WTC11 (cell line): ENCODE results near the gene ST6GALNAC3. TPM values are rescaled to one million over a fixed set of nuclear protein-coding genes. Genes with fewer than 3 reads are reported as not detected.

Source experiments
- ATAC-seq: fragments of 200-7000 bp; cut with Tn5 transposase; 2 replicates; pipeline ENCODE4 v1.10.0; 2021; ENCODE audit warnings: mild to moderate bottlenecking, moderate library complexity
- CTCF ChIA-PET: fragments of 300-600 bp; sonication (Branson Sonifier 250); formaldehyde crosslinking; loops from one replicate; lab custom pipeline; 2021; ENCODE audit warnings: antibody characterized with exemption; lab: Charles Lee
- POLR2A ChIA-PET: fragments of 350-600 bp; sonication (Branson Sonifier 250); formaldehyde crosslinking; loops from one replicate; lab custom pipeline; 2021; ENCODE audit warnings: antibody characterized with exemption; lab: Charles Lee
- DNase-seq: peaks from one replicate; pipeline ENCODE4 v3.0.0; 2021; ENCODE audit warnings: low spot score
- H3K27ac Mint-ChIP-seq: 2 replicates; pipeline ENCODE4 v1.8.0; 2021; ENCODE audit warnings: mixed read lengths
- H3K27me3 Mint-ChIP-seq: 2 replicates; pipeline ENCODE4 v1.8.0; 2021; ENCODE audit warnings: low read depth, mild to moderate bottlenecking, moderate library complexity, mixed read lengths
- H3K36me3 Mint-ChIP-seq: 2 replicates; pipeline ENCODE4 v1.8.0; 2021; ENCODE audit warnings: mixed read lengths
- H3K4me1 Mint-ChIP-seq: 2 replicates; pipeline ENCODE4 v1.8.0; 2022; ENCODE audit warnings: mixed read lengths
- H3K4me3 Mint-ChIP-seq: 2 replicates; pipeline ENCODE4 v1.8.0; 2021; ENCODE audit warnings: mild to moderate bottlenecking, moderate library complexity, mixed read lengths
- H3K9me3 Mint-ChIP-seq: 2 replicates; pipeline ENCODE4 v1.8.0; 2021; ENCODE audit warnings: mixed read lengths
- ATF2 ChIP-seq: sonication (generic); formaldehyde crosslinking; IDR thresholded peaks from 2 replicates; pipeline ENCODE4 v1.8.1; 2022; ENCODE audit warnings: low read depth, missing genetic modification reagents, borderline replicate concordance
- E2F1 ChIP-seq: sonication (generic); formaldehyde crosslinking; IDR thresholded peaks from 2 replicates; pipeline ENCODE4 v1.8.0; 2022; ENCODE audit warnings: mild to moderate bottlenecking, missing genetic modification reagents
- ELF4 ChIP-seq: sonication (generic); formaldehyde crosslinking; IDR thresholded peaks from 2 replicates; pipeline ENCODE4 v1.8.1; 2022; ENCODE audit warnings: low read depth, mild to moderate bottlenecking, moderate library complexity, missing genetic modification reagents
- EMX1 ChIP-seq: fragments of 250-450 bp; sonication (Bioruptor Pico); IDR thresholded peaks from 2 replicates; pipeline ENCODE4 v1.8.0; 2021; ENCODE audit warnings: mild to moderate bottlenecking
- FOXJ3 ChIP-seq: sonication (generic); formaldehyde crosslinking; IDR thresholded peaks from 2 replicates; pipeline ENCODE4 v1.9.0; 2021; ENCODE audit warnings: missing genetic modification reagents, mild to moderate bottlenecking, borderline replicate concordance
- FOXK1 ChIP-seq: sonication (generic); formaldehyde crosslinking; IDR thresholded peaks from 2 replicates; pipeline ENCODE4 v1.8.0; 2022; ENCODE audit warnings: mild to moderate bottlenecking, moderate library complexity, missing genetic modification reagents
- FOXP4 ChIP-seq: sonication (generic); formaldehyde crosslinking; IDR thresholded peaks from 2 replicates; pipeline ENCODE4 v1.8.0; 2022; ENCODE audit warnings: mild to moderate bottlenecking, missing genetic modification reagents
- MLX ChIP-seq: sonication (generic); formaldehyde crosslinking; IDR thresholded peaks from 2 replicates; pipeline ENCODE4 v1.8.1; 2023; ENCODE audit warnings: mild to moderate bottlenecking, missing genetic modification reagents, moderate library complexity
- NFATC4 ChIP-seq: fragments of 250-450 bp; sonication (Bioruptor Pico); IDR thresholded peaks from 2 replicates; pipeline ENCODE4 v1.9.0; 2021; ENCODE audit warnings: mild to moderate bottlenecking
- NFE2L1 ChIP-seq: sonication (generic); formaldehyde crosslinking; IDR thresholded peaks from 2 replicates; pipeline ENCODE4 v1.8.1; 2023; ENCODE audit warnings: missing genetic modification reagents
- NR2C2 ChIP-seq: sonication (generic); formaldehyde crosslinking; IDR thresholded peaks from 2 replicates; pipeline ENCODE4 v1.8.0; 2022; ENCODE audit warnings: mild to moderate bottlenecking, missing genetic modification reagents
- RELA ChIP-seq: sonication (generic); formaldehyde crosslinking; IDR thresholded peaks from 2 replicates; pipeline ENCODE4 v1.8.1; 2022; ENCODE audit warnings: missing genetic modification reagents, mild to moderate bottlenecking, borderline replicate concordance
- TCF7 ChIP-seq: sonication (generic); formaldehyde crosslinking; IDR thresholded peaks from 2 replicates; pipeline ENCODE4 v1.8.0; 2022; ENCODE audit warnings: mild to moderate bottlenecking, low read depth, missing genetic modification reagents, moderate library complexity
- TEAD1 ChIP-seq: sonication (generic); formaldehyde crosslinking; IDR thresholded peaks from 2 replicates; pipeline ENCODE4 v1.8.0; 2022; ENCODE audit warnings: mild to moderate bottlenecking, missing genetic modification reagents
- ZNF671 ChIP-seq: fragments of 250-450 bp; sonication (Bioruptor Pico); IDR thresholded peaks from 2 replicates; pipeline ENCODE4 v1.8.0; 2021; ENCODE audit warnings: mild to moderate bottlenecking
- total RNA-seq: library from RNA; stranded (reverse); gene quantifications from 3 replicates; pipeline ENCODE4 v1.2.3, GENCODE V29; 2021
- TF ChIP-seq, protein P1 (sequence below): sonication (generic); formaldehyde crosslinking; IDR thresholded peaks from 2 replicates; pipeline ENCODE4 v1.8.1; 2022; ENCODE audit warnings: missing genetic modification reagents, borderline replicate concordance
- TF ChIP-seq, protein P2 (sequence below): fragments of 250-450 bp; sonication (Bioruptor Pico); IDR thresholded peaks from 2 replicates; pipeline ENCODE4 v1.9.0; 2021; ENCODE audit warnings: moderate library complexity, mild to moderate bottlenecking, inconsistent platforms, borderline replicate concordance
- TF ChIP-seq, protein P3 (sequence below): fragments of 250-450 bp; sonication (Bioruptor Pico); conservative IDR thresholded peaks from 2 replicates; pipeline ENCODE4 v1.9.0; 2021; ENCODE audit warnings: mild to moderate bottlenecking
- TF ChIP-seq, protein P4 (sequence below): sonication (generic); formaldehyde crosslinking; IDR thresholded peaks from 2 replicates; pipeline ENCODE4 v1.8.1; 2022; ENCODE audit warnings: mild to moderate bottlenecking, missing genetic modification reagents, moderate library complexity, borderline replicate concordance

Gene ST6GALNAC3
- total RNA-seq, 1 experiment from 2014 or later = 11.9 TPM

DNA sequence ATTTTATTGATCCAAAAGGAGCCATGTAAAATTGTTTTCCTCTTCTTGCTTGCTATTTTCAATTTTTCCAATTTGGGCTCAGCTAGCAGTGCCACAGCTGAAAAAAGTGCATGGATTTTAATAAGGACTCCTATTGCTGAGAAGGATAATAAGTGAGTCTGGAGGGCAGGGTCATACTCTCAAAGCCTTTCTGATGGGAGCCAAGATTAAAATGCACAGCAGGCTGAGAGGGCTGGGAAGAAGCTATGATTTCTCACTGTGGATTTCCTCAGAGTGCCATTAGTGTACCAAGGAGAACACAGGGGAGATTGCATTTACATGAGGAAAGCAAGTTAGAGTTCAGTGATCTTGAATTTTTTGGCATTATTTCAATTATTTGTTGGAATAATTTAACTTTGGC, 261.3 kb downstream of the ST6GALNAC3 start:
- H3K36me3 Mint-ChIP-seq = no peaks in the 10 kb centered on the region
- no peak overlapping the region for H3K4me3 Mint-ChIP-seq
- peaks cover 24% of the 10 kb centered on the region for H3K4me1 Mint-ChIP-seq
- no peak for DNase-seq
- no peak overlapping the region for H3K27ac Mint-ChIP-seq
- ATAC-seq = no peak
- H3K9me3 Mint-ChIP-seq = no peaks in the 10 kb centered on the region
- TF ChIP-seq E2F1 (CRISPR knock-in tag) (no peak), RELA (no peak), ZNF671 (CRISPR knock-in tag) (no peak), FOXP4 (CRISPR knock-in tag) (no peak), ELF4 (CRISPR knock-in tag) (no peak), NFATC4 (CRISPR knock-in tag) (no peak), TEAD1 (CRISPR knock-in tag) (no peak), FOXK1 (CRISPR knock-in tag) (no peak), NFE2L1 (CRISPR knock-in tag) (no peak), NR2C2 (CRISPR knock-in tag) (no peak), TCF7 (CRISPR knock-in tag) (no peak), MLX (CRISPR knock-in tag) (no peak), FOXJ3 (CRISPR knock-in tag) (no peak), ATF2 (CRISPR knock-in tag) (no peak), EMX1 (CRISPR knock-in tag) (no peak)
- TF ChIP-seq, protein P1, sequence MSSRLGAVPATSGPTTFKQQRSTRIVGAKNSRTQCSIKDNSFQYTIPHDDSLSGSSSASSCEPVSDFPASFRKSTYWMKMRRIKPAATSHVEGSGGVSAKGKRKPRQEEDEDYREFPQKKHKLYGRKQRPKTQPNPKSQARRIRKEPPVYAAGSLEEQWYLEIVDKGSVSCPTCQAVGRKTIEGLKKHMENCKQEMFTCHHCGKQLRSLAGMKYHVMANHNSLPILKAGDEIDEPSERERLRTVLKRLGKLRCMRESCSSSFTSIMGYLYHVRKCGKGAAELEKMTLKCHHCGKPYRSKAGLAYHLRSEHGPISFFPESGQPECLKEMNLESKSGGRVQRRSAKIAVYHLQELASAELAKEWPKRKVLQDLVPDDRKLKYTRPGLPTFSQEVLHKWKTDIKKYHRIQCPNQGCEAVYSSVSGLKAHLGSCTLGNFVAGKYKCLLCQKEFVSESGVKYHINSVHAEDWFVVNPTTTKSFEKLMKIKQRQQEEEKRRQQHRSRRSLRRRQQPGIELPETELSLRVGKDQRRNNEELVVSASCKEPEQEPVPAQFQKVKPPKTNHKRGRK = no peak
- TF ChIP-seq, protein P2, sequence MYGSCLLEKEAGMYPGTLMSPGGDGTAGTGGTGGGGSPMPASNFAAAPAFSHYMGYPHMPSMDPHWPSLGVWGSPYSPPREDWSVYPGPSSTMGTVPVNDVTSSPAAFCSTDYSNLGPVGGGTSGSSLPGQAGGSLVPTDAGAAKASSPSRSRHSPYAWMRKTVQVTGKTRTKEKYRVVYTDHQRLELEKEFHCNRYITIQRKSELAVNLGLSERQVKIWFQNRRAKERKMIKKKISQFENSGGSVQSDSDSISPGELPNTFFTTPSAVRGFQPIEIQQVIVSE (CRISPR knock-in tag) = no peak
- TF ChIP-seq, protein P3, sequence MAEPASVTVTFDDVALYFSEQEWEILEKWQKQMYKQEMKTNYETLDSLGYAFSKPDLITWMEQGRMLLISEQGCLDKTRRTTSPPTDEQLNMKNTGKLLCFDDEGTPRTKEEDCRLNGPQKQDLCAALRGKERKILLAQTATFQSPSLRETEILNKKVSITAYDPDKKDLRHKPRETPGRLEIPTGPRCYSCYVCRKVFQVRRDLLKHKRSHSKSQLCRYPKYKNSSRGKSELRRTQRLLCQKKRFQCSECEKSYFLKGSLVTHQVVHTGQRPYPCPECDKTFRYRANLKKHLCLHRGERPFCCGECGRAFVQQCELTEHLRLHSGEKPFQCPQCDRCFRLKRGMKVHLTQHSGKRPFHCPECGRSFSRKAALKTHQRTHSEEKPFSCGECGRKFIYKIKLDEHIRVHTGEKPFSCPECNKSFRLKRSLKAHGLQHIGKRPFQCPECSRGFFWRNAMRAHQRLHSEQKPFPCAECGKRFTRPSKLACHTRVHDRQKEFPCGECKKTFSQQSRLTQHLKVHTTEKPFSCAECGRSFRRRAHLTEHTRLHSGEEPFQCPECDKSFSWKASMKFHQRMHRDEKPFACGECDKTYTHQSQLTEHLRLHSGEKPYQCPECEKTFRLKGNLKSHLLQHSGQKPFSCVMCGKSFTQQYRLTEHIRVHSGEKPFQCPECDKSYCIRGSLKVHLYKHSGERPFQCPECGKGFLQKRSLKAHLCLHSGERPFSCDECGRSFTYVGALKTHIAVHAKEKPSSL (CRISPR knock-in tag) = no peak
- TF ChIP-seq, protein P4, sequence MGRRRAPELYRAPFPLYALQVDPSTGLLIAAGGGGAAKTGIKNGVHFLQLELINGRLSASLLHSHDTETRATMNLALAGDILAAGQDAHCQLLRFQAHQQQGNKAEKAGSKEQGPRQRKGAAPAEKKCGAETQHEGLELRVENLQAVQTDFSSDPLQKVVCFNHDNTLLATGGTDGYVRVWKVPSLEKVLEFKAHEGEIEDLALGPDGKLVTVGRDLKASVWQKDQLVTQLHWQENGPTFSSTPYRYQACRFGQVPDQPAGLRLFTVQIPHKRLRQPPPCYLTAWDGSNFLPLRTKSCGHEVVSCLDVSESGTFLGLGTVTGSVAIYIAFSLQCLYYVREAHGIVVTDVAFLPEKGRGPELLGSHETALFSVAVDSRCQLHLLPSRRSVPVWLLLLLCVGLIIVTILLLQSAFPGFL (CRISPR knock-in tag) = no peak
- ChIA-PET CTCF (no interaction called here), POLR2A (no interaction called here)
- H3K27me3 Mint-ChIP-seq = no peaks in the 10 kb centered on the region
